Effector memory CD4-positive, alpha-beta T cell (primary cell): Measurements from ENCODE around the gene PTCHD4.
"Not testable (repeated sequence)": the region's sequence is repeated elsewhere in the genome, so short reads cannot be mapped to it uniquely, and the experiment has no call there.

Experiments used
- DNase-seq, 3 donors: peaks; one replicate each; pipeline ENCODE4 v3.0.0-alpha.2; 2020
- H3K27ac ChIP-seq: 2 replicates; pipeline ENCODE4 v1.7.0; 2013; ENCODE audit warnings: mild to moderate bottlenecking, low read length, moderate library complexity; ENCODE audit not compliant: insufficient read depth, poor library complexity, severe bottlenecking
- H3K27me3 ChIP-seq: replicated peaks from 2 replicates; pipeline ENCODE4 v1.7.0; 2013; ENCODE audit warnings: mild to moderate bottlenecking, low read length; ENCODE audit not compliant: insufficient read depth, control insufficient read depth, poor library complexity, severe bottlenecking
- H3K36me3 ChIP-seq: 2 replicates; pipeline ENCODE4 v1.7.0; 2013; ENCODE audit warnings: mild to moderate bottlenecking, low read length, moderate library complexity; ENCODE audit not compliant: control insufficient read depth, insufficient read depth
- H3K4me1 ChIP-seq: 2 replicates; pipeline ENCODE4 v1.7.0; 2013; ENCODE audit warnings: low read length, mild to moderate bottlenecking; ENCODE audit not compliant: control insufficient read depth, insufficient read depth, poor library complexity, severe bottlenecking
- H3K4me3 ChIP-seq: 2 replicates; pipeline ENCODE4 v1.7.0; 2013; ENCODE audit warnings: low read length, low read depth, mild to moderate bottlenecking; ENCODE audit not compliant: insufficient read depth, poor library complexity, severe bottlenecking
- H3K9me3 ChIP-seq: 2 replicates; pipeline ENCODE4 v1.7.0; 2013; ENCODE audit warnings: mild to moderate bottlenecking, low read length, moderate library complexity; ENCODE audit not compliant: control insufficient read depth

Gene PTCHD4

GRCh38 chr6:48123601-48124000 is 12.6 kb upstream of the PTCHD4 start:
- DNase-seq = no peak
- H3K4me3 ChIP-seq = no peak overlapping the region
- no peaks in the 10 kb centered on the region for H3K27me3 ChIP-seq
- no peaks in the 10 kb centered on the region for H3K36me3 ChIP-seq
- H3K9me3 ChIP-seq = no peaks in the 10 kb centered on the region
- H3K4me1 ChIP-seq = no peaks in the 10 kb centered on the region
- no peak overlapping the region for H3K27ac ChIP-seq

GRCh38 chr6:48121983-48122749 is 11.2 kb upstream of the PTCHD4 start:
- not testable (repeated sequence) for H3K27me3 ChIP-seq, H3K4me1 ChIP-seq, H3K9me3 ChIP-seq, H3K27ac ChIP-seq, H3K36me3 ChIP-seq, H3K4me3 ChIP-seq, DNase-seq

GRCh38 chr6:48116699-48117645 is 6.0 kb upstream of the PTCHD4 start:
- Histone ChIP-seq H3K4me1 (no peaks in the 10 kb centered on the region), H3K27ac (no peak overlapping the region), H3K27me3 (no peaks in the 10 kb centered on the region), H3K9me3 (no peaks in the 10 kb centered on the region), H3K36me3 (no peaks in the 10 kb centered on the region), H3K4me3 (no peak overlapping the region)
- no peak for DNase-seq

GRCh38 chr6:48113130-48113529 is 2.1 kb upstream of the PTCHD4 start:
- Histone ChIP-seq H3K9me3 (no peaks in the 10 kb centered on the region), H3K27me3 (no peaks in the 10 kb centered on the region), H3K36me3 (no peaks in the 10 kb centered on the region), H3K4me3 (no peak overlapping the region), H3K4me1 (no peaks in the 10 kb centered on the region), H3K27ac (no peak overlapping the region)
- DNase-seq = no peak

GRCh38 chr6:48111575-48111974 is 578 bp upstream of the PTCHD4 start:
- H3K4me3 ChIP-seq = no peak overlapping the region
- H3K36me3 ChIP-seq = no peaks in the 10 kb centered on the region
- no peak for DNase-seq
- no peaks in the 10 kb centered on the region for H3K9me3 ChIP-seq
- H3K27ac ChIP-seq = no peak overlapping the region
- no peaks in the 10 kb centered on the region for H3K4me1 ChIP-seq
- H3K27me3 ChIP-seq = no peaks in the 10 kb centered on the region

- Histone ChIP-seq H3K27ac (no peak overlapping the region), H3K36me3 (no peaks in the 10 kb centered on the region), H3K4me1 (no peaks in the 10 kb centered on the region), H3K4me3 (no peak overlapping the region), H3K27me3 (no peaks in the 10 kb centered on the region), H3K9me3 (no peaks in the 10 kb centered on the region)
- no peak for DNase-seq
These were observed 408 bp downstream of the PTCHD4 start for GRCh38 chr6:48110436-48111142.

GRCh38 chr6:48109944-48110343 is 1.1 kb downstream of the PTCHD4 start:
- no peak for DNase-seq
- H3K4me1 ChIP-seq = no peaks in the 10 kb centered on the region
- no peaks in the 10 kb centered on the region for H3K36me3 ChIP-seq
- H3K9me3 ChIP-seq = no peaks in the 10 kb centered on the region
- no peaks in the 10 kb centered on the region for H3K27me3 ChIP-seq
- no peak overlapping the region for H3K4me3 ChIP-seq
- H3K27ac ChIP-seq = no peak overlapping the region

- H3K4me3 ChIP-seq, H3K9me3 ChIP-seq, H3K27me3 ChIP-seq, H3K27ac ChIP-seq, H3K36me3 ChIP-seq, DNase-seq, H3K4me1 ChIP-seq: not testable (repeated sequence)
These were observed 8.4 kb downstream of the PTCHD4 start for GRCh38 chr6:48102476-48103195.

- no peaks in the 10 kb centered on the region for H3K9me3 ChIP-seq
- H3K27me3 ChIP-seq = no peaks in the 10 kb centered on the region
- H3K4me3 ChIP-seq = no peak overlapping the region
- no peak overlapping the region for H3K27ac ChIP-seq
- no peak for DNase-seq
- H3K36me3 ChIP-seq = no peaks in the 10 kb centered on the region
- H3K4me1 ChIP-seq = no peaks in the 10 kb centered on the region
These were observed 9.7 kb downstream of the PTCHD4 start for GRCh38 chr6:48101290-48101689.
